GM21529 (cell line): ENCODE results near the gene FAM151B.
"Not testable (repeated sequence)": the region's sequence is repeated elsewhere in the genome, so short reads cannot be mapped to it uniquely, and the experiment has no call there.

Experiments
- ATAC-seq: cut with Tn5 transposase; IDR thresholded peaks from one replicate; pipeline ENCODE4 v1.9.1; 2021; ENCODE audit not compliant: unreplicated experiment

The FAM151B gene

DNA sequence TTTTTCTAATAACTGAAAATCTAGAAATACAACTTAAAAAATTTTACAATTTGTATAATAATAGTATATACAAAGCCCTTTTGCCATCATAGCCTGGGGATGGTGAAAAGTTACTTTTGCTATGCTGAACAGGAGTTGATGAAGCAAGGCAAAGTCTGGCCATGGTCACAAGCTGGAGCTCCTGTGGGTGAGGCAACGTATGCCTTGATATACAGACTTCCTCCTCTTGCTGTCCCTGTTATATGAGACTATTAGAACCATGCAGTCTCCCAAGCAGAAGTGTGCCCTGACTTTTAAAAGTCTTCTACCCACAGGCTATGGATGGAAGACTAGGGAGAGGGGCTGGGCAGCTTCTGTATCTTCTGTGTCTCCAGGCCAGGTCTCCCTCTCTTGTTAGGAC is 15.7 kb downstream of the FAM151B start:
- ATAC-seq: no peak

- no peak for ATAC-seq
Observed at GRCh38 chr5:80504833-80505232, 16.9 kb downstream of the FAM151B start.

DNA sequence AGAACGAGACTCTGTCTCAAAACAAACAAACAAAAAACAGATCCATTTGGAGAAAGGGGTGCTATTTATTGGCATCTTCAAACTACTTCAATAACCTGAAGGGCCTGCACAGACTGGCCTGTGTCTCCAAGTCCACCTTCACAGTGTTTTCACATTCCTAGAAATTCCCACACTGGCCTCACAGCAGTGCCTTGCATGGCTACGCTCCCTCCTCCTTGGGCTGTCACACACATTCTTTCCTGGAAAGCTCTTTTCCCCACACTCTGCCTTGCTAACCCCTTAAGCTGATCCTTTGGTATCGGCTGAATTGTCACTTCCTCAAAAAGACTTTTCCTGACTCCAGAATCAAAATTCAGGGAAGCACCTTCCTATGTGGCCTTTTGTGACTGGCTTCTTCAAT is 19.8 kb downstream of the FAM151B start:
- no peak for ATAC-seq

GRCh38 chr5:80508844-80509243 is 20.9 kb downstream of the FAM151B start:
- no peak for ATAC-seq

- ATAC-seq: no peak
Observed at GRCh38 chr5:80509362-80509761, 21.5 kb downstream of the FAM151B start.

DNA sequence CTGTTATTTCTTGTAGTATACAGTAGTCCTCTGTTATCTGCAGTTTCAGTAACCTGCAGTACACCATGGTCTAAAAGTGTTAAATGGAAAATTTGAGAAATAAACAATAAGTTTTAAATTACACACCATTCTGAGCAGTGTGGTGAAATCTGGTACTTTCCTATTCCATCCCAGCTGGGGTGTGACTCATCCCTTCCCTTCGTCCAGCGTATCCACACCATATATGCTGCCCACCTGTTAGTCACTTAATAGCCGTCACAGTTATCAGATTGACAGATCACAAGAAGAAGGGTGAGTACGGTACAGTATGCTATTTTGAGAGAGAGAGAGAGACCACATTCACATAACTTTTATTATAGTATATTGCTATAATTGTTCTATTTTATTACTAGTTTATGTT is 28.9 kb downstream of the FAM151B start:
- no peak for ATAC-seq

GRCh38 chr5:80540691-80541090 is 52.8 kb downstream of the FAM151B start:
- ATAC-seq: no peak

DNA sequence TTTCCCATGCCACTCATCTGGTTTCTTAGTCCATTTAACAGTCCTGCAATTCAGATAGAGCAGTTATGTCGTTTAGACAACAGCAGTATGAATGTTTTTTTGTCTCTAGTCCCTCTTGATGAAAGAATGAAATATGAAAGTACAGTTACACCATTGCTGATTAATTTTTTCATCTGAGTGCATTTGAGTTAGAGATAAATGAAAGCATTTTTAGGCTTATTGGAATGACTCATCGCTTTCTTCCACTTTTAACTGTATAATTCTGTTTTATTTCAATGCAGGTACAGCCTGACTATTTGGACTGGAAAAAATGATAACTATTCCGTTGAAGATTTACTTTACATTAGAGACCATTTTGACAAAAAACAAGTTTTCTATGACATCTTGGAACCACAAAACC is 53.5 kb downstream of the FAM151B start:
- no peak for ATAC-seq

- ATAC-seq: no peak
Observed at GRCh38 chr5:80554646-80555045, 66.7 kb downstream of the FAM151B start.

GRCh38 chr5:80555099-80555498 is 67.2 kb downstream of the FAM151B start:
- no peak for ATAC-seq

DNA sequence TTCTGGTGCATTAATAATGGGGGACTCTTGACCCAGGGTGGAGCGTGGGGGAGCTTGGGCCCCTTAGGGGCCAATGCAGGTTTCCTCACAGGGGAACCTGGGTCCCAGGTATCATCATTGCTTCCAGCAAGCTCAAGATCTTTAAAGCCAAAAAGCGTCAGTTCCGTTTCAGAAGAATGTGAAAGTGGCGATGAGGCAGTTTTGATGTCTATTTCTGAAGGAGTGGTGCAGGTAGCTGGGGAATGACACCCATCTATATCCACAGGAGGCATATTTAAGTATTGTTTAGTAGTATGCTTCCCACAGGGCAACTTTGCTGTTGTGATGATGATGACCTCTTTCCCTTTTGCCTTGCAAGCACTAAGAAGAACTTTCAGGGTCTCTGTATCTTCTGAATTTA is 71.3 kb downstream of the FAM151B start:
- ATAC-seq: no peak

GRCh38 chr5:80565330-80565729 is 77.4 kb downstream of the FAM151B start:
- no peak for ATAC-seq

DNA sequence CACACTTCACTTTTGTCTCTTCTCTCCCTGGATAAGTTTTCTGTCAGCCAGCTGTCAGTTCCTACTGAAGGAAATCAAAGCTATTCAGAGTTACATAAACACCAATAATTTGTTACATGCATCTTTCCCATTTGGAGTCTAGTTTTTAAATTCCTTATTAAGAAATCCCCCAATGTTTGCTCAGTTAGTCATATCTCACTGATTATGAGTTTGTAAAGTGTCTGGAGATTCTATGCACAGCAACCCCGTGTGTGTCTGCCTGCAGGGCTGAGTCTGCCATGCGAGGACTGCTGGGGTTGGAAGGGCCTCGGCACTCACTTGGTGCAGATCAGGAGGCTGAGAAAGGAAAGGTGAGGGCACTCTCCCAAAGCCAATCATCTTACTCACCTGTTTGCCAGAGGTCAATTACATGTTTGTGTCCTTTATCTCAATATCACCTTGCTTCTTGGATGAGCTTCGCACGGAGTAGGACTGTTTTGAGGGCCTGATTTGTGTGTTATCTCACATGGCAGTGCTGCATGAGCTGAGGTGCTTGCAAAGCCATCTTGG is 78.9 kb downstream of the FAM151B start:
- no peak for ATAC-seq

- ATAC-seq: no peak
Observed at GRCh38 chr5:80568251-80568650, 80.4 kb downstream of the FAM151B start.

GRCh38 chr5:80569086-80569960 is 81.4 kb downstream of the FAM151B start:
- ATAC-seq: peak; percentile 22

DNA sequence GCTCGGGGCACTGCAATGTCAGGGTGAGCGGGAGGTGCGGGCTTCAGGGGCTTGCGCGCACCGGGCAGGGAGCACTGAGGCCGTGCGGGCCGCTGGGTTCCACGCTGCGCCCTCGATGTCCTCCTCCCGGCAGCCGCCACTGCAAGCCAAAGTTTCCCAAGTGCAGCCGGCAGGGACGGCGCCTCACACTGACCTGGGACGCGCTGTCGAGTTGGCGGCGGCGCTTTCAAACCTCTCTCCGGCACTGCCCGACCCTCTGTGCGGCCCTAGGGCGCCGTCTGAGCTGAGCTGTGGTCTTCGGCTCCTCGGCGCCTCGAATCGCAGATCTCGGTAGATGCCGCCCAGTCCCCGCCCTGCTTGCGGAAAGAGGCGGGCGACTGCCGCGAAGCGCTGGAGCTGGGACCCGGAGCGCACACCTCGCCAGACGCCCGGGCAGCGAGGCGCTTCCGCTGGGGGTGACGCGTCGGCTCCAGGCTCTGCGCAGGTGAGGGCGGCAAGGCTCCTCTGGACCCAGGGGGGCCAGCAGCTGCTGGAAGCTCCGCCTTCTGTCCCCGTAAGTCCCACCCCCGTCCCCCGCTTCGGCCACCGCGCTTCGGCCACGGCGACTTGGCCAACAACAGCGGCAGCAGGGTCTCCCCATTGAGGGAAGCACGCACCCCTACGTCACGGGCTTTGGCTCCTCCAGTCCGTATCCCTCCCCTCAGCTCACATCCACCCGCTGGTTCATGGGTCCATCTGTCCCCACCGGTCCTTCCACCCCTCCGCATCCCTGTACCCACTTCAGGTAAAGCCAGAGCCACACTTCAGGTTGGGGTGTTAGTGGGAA is 82.3 kb downstream of the FAM151B start, which contains the start of gene ANKRD34B:
Gene ANKRD34B (minus strand): TSS at position 320 of the 826 bp plus-strand sequence. CDS start 10,261 bp downstream, outside the sequence.
- peak; percentile 66 for ATAC-seq

- no peak for ATAC-seq
Observed at GRCh38 chr5:80573062-80573461, 85.2 kb downstream of the FAM151B start.

GRCh38 chr5:80576383-80576782 is 88.5 kb downstream of the FAM151B start:
- no peak for ATAC-seq

GRCh38 chr5:80577707-80578106 is 89.8 kb downstream of the FAM151B start:
- no peak for ATAC-seq

DNA sequence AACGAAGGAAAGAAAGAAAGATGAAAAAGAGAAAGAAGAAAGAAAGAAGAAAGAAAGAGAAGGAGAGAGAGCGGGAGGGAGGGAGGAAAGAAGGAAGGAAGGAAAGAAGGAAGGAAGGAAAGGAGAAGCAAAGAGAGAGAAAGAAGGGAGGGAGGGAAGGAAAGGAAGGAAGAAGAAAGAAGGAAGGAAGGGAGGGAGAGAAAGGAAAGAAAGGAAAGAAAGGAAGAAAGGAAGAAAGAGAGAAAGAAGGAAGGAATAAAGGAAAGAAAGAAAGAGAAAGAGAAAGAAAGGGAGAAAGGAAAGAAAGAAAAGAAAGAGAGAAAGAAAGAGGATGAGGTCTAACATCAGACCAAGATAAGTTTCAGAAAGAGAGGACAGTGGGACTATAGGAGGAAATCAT is 91.2 kb downstream of the FAM151B start:
- ATAC-seq: no peak

DNA sequence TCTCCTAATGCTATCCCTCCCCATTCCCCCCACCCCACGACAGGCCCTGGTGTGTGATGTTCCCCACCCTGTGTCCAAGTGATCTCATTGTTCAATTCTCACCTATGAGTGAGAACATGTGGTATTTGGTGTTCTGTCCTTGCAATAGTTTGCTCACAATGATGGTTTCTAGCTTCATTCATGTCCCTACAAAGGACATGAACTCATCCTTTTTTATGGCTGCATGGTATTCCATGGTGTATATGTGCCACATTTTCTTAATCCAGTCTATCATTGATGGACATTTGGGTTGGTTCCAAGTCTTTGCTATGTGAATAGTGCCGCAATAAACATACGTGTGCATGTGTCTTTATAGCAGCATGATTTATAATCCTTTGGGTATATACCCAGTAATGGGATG is 92.4 kb downstream of the FAM151B start:
- not testable (repeated sequence) for ATAC-seq

DNA sequence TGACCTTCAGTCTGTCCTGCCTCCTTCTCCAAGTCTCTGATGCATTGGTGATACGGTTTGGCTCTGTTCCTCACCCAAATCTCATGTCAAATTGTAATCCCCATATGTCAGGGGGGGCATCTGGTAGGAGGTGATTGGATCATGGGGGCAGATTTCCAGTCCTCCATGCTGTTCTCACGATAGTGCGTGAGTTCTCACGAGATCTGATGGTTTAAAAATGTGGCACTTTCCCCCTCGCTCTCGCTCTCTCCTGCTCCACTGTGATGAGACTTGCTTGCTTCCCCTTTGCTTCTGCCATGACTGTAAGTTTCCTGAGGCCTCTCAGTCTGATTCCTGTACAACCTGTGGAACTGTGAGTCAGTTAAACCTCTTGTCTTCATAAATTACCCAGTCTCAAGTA is 96.9 kb downstream of the FAM151B start:
- ATAC-seq: no peak
